HepG2 (cell line): ENCODE measurements around the gene TXNDC2. TPM values are rescaled to one million over a fixed set of nuclear protein-coding genes. Genes with fewer than 3 reads are reported as not detected.

Experiments used
- ATAC-seq: fragments of 200-7000 bp; cut with Tn5 transposase; 3 replicates; pipeline ENCODE4 v1.9.1; 2020; ENCODE audit warnings: mild to moderate bottlenecking, moderate library complexity
- BruUV-seq: library from RNA; stranded (reverse); fragments of 400-500 nt; replicated peaks from 2 replicates; lab custom pipeline; 2021; lab: Mats Ljungman, UMichigan
- CTCF ChIA-PET: fragments of 300-600 bp; formaldehyde crosslinking; extraction: SDS; loops from one replicate; lab custom pipeline; 2021; ENCODE audit warnings: low total read pairs, inconsistent platforms, low intra/inter-chr PET ratio; lab: Yijun Ruan, JAX
- POLR2A ChIA-PET: fragments of 350-600 bp; sonication (Branson Sonifier 250); formaldehyde crosslinking; loops from one replicate; lab custom pipeline; 2020; ENCODE audit warnings: antibody characterized with exemption, inconsistent platforms; lab: Yijun Ruan, JAX
- DNase-seq: peaks from one replicate; pipeline ENCODE4 v3.0.0-alpha.2; 2015; ENCODE audit warnings: low spot score
- FAIRE-seq: peaks from 3 replicates; lab custom pipeline; 2011; peaks lifted over from hg19 to GRCh38; lab: Jason Lieb, UNC
- H2AFZ ChIP-seq: one replicate; pipeline ENCODE4 v1.6.1; 2011; ENCODE audit warnings: low read length, inconsistent platforms
- H3K27ac ChIP-seq: fragments of 300-600 bp; 3 replicates; pipeline ENCODE4 v1.8.0; 2011; ENCODE audit warnings: mixed run types, mild to moderate bottlenecking, mixed read lengths, low read length, inconsistent platforms; ENCODE audit not compliant: insufficient read depth; ENCODE audit errors: extremely low read length
- H3K27me3 ChIP-seq, 2 experiments: fragments of 200-600 bp in 1 of 2; 2 replicates in 1 of 2; 3 replicates in 1 of 2; pipeline versions ENCODE4 v1.6.0 to v1.8.0; 2011; ENCODE audit warnings: low read length in 2 of 2, mild to moderate bottlenecking in 2 of 2, moderate library complexity in 2 of 2, inconsistent platforms in 1 of 2; ENCODE audit not compliant: insufficient read depth in 2 of 2, control insufficient read depth in 1 of 2
- H3K36me3 ChIP-seq, 2 experiments: fragments of 200-600 bp in 1 of 2; replicated peaks in 1 of 2; 2 replicates in 1 of 2; 3 replicates in 1 of 2; pipeline versions ENCODE4 v1.5.1 to v1.8.0; 2011; ENCODE audit warnings: low read length in 2 of 2, inconsistent platforms in 1 of 2; ENCODE audit not compliant: insufficient read depth in 2 of 2, control insufficient read depth in 1 of 2
- H3K4me1 ChIP-seq: 2 replicates; pipeline ENCODE4 v1.5.1; 2012; ENCODE audit warnings: low read length, inconsistent platforms; ENCODE audit not compliant: insufficient read depth
- H3K4me2 ChIP-seq: 2 replicates; pipeline ENCODE4 v1.6.0; 2011; ENCODE audit warnings: low read depth, low read length, inconsistent platforms
- H3K4me3 ChIP-seq, 3 experiments: fragments of 200-600 bp in 1 of 3; sonication (generic), shearing (Covaris generic) in 1 of 3; replicated peaks in 1 of 3; 2 replicates each; pipeline ENCODE4 v1.5.1; 2011 to 2016; ENCODE audit warnings: low read length in 3 of 3, inconsistent platforms in 2 of 3, low read depth in 2 of 3, mild to moderate bottlenecking in 2 of 3, control low read depth in 1 of 3, mixed read lengths in 1 of 3; ENCODE audit not compliant: insufficient read depth in 1 of 3
- H3K79me2 ChIP-seq: one replicate; pipeline ENCODE4 v1.6.1; 2011; ENCODE audit warnings: low read length, inconsistent platforms; ENCODE audit not compliant: insufficient read depth
- H3K9ac ChIP-seq: 2 replicates; pipeline ENCODE4 v1.6.0; 2011; ENCODE audit warnings: mild to moderate bottlenecking, low read depth, low read length, inconsistent platforms; ENCODE audit not compliant: insufficient read depth
- H3K9me3 ChIP-seq: 2 replicates; pipeline ENCODE4 v1.5.1; 2012; ENCODE audit warnings: mild to moderate bottlenecking, low read length
- H4K20me1 ChIP-seq: 2 replicates; pipeline ENCODE4 v1.6.0; 2011; ENCODE audit warnings: inconsistent platforms, mild to moderate bottlenecking, low read length, moderate library complexity; ENCODE audit not compliant: insufficient read depth
- BHLHE40 ChIP-seq: IDR thresholded peaks from 2 replicates; pipeline ENCODE4 v1.6.1; 2011; ENCODE audit warnings: low read length, improper control_type of control experiment
- CHD4 ChIP-seq: fragments of 200-600 bp; sonication (generic); IDR thresholded peaks from 2 replicates; pipeline ENCODE4 v1.7.0; 2017; ENCODE audit warnings: mild to moderate bottlenecking, low read length, borderline replicate concordance
- MXD4 ChIP-seq: IDR thresholded peaks from 2 replicates; pipeline ENCODE4 v1.6.1; 2016; ENCODE audit warnings: mild to moderate bottlenecking, missing biosample characterization, missing genetic modification reagents
- RFX5 ChIP-seq: IDR thresholded peaks from 2 replicates; pipeline ENCODE4 v1.6.1; 2011; ENCODE audit warnings: low read depth, low read length, improper control_type of control experiment
- RORA ChIP-seq: sonication (generic); formaldehyde crosslinking; IDR thresholded peaks from 2 replicates; pipeline ENCODE4 v1.5.0; 2020; ENCODE audit warnings: mild to moderate bottlenecking, missing genetic modification reagents, moderate library complexity
- ZNF501 ChIP-seq: sonication (generic); formaldehyde crosslinking; IDR thresholded peaks from 2 replicates; pipeline ENCODE4 v1.5.1; 2020; ENCODE audit warnings: mild to moderate bottlenecking, moderate library complexity, missing genetic modification reagents
- ZNF546 ChIP-seq: sonication (generic); formaldehyde crosslinking; conservative IDR thresholded peaks from 2 replicates; pipeline ENCODE4 v1.8.1; 2023; ENCODE audit warnings: mild to moderate bottlenecking, missing genetic modification reagents
- ZNF672 ChIP-seq: sonication (generic); formaldehyde crosslinking; IDR thresholded peaks from 2 replicates; pipeline ENCODE4 v1.8.1; 2022; ENCODE audit warnings: missing genetic modification reagents
- WGBS: methylation state at CpG from one replicate; pipeline ENCODE4 v1.1.6; 2017; ENCODE audit warnings: low lambda C conversion rate; 5-methylcytosine and 5-hydroxymethylcytosine counted together
- in situ Hi-C: cut with HindIII; loops from 2 replicates; pipeline ENCODE4 v1.10.0; 2017; ENCODE audit warnings: low pct_unique_long_range_greater_than_20kb; ENCODE audit not compliant: extremely low pct_ligation_motif_present
- intact Hi-C: fragments of 100-400 bp; cut with micrococcal nuclease; formaldehyde crosslinking; loops from one replicate; pipeline ENCODE4 v1.10.0; 2022; ENCODE audit not compliant: unreplicated experiment
- polyA plus RNA-seq, 8 experiments: library from polyadenylated mRNA; depleted of rRNA in 3 of 8; stranded (reverse) in 7 of 8; unstranded in 1 of 8; fragments of >200 nt; fragmentation: Illumina TruSeq in 4 of 8; extraction: Trizol in 4 of 8; gene quantifications; 2 replicates each; pipeline versions ENCODE4 v1.2.1 to v1.2.3, GENCODE V29; 2011 to 2016; ENCODE audit warnings: low read depth in 4 of 8, missing spikeins in 1 of 8, mixed read lengths in 1 of 8; ENCODE audit not compliant: insufficient read depth in 1 of 8
- total RNA-seq, 5 experiments: library from RNA; depleted of rRNA; stranded (reverse); fragments of >200 nt; fragmentation: Illumina TruSeq; extraction: Trizol; gene quantifications; 2 replicates each; pipeline ENCODE4 v1.2.3, GENCODE V29; 2016; ENCODE audit warnings: low read depth in 1 of 5
- TF ChIP-seq, protein P1 (sequence below): IDR thresholded peaks from 2 replicates; pipeline ENCODE4 v1.6.1; 2016; ENCODE audit warnings: low read depth, control low read depth

The TXNDC2 gene
- total and polyA plus RNA-seq, 2 of the 13 experiments (the other 11 are each of a cell fraction or from before 2014, with no cell fraction given) = not detected

DNA sequence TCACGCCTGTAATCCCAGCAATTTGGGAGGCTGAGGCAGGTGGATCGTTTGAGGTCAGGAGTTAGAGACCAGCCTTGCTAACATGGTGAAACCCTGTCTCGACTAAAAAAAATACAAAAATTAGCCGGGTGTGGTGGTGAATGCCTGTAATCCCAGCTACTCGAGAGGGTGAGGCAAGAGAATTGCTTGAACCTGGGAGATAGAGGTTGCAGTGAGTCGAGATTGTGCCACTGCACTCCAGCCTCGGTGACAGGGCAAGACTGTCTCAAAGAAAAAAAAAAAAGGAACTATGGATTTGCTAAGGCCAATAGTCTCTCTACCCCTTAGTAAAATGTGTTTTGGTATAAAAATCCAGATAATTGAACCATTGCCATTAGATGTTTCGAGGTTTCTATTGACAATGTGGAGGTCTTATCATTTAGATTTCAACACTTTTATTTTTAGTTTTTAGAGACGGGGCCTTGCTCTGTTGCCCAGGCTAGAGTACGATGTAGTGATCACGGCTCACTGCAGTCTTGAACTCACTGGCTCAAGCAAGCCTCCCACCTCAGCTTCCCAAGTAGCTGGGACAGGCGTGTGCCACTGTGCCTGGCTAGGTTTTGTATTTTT is 1.1 kb upstream of the TXNDC2 start (continued):
- TF ChIP-seq RORA (CRISPR knock-in tag) (no peak), BHLHE40 (no peak), CHD4 (no peak)
- TF ChIP-seq, protein P1, sequence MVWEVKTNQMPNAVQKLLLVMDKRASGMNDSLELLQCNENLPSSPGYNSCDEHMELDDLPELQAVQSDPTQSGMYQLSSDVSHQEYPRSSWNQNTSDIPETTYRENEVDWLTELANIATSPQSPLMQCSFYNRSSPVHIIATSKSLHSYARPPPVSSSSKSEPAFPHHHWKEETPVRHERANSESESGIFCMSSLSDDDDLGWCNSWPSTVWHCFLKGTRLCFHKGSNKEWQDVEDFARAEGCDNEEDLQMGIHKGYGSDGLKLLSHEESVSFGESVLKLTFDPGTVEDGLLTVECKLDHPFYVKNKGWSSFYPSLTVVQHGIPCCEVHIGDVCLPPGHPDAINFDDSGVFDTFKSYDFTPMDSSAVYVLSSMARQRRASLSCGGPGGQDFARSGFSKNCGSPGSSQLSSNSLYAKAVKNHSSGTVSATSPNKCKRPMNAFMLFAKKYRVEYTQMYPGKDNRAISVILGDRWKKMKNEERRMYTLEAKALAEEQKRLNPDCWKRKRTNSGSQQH (CRISPR knock-in tag) = no peak

DNA sequence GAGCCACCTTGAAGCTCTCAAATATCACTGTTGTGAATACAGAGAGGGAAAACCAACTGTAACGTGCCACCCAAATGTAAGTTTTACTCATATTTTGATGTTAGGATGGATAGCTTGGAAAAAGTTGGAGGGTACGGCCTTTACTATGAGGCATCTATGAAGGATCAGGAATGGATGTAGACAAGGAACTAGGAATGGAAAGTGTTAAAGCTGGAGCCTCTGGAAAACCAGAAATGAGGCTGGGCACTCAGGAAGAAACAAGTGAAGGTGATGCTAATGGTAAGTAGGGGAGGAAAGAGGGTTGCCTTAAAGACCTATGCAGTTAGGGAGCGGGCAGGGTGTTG is 204 bp downstream of the TXNDC2 start:
- in situ Hi-C loops = no loop called here
- FAIRE-seq = no peak
- Histone ChIP-seq H4K20me1 (no peaks in the 10 kb centered on the region), H3K9ac (no peak overlapping the region), H2AFZ (no peak overlapping the region), H3K27me3 (no peaks in the 10 kb centered on the region), H3K36me3 (no peaks in the 10 kb centered on the region), H3K4me1 (0 out of 2 replicates have a peak, but pooled peaks cover 9% of the 10 kb centered on the region), H3K27ac (no peak overlapping the region), H3K9me3 (no peaks in the 10 kb centered on the region), H3K4me3 (no peak overlapping the region), H3K4me2 (no peak overlapping the region), H3K79me2 (no peaks in the 10 kb centered on the region)
- WGBS = 89% methylated on average over 3 of the region's 3 CpGs
- TF ChIP-seq RFX5 (no peak), ZNF546 (CRISPR knock-in tag) (no peak), ZNF672 (CRISPR knock-in tag) (no peak), MXD4 (CRISPR knock-in tag) (no peak), ZNF501 (CRISPR knock-in tag) (no peak)
- intact Hi-C loops = no loop called here
- no peak for ATAC-seq
- DNase-seq = no peak
- POLR2A ChIA-PET = interaction anchor here (1.4 kb wide), 1 partner anchor 16 kb away, joined by 5 read pairs; no protein-coding TSS in a partner anchor
- CTCF ChIA-PET = no interaction called here
- BruUV-seq = no TSS peak
